Skeletal muscle tissue (tissue), 4 donors: Measurements from ENCODE around the gene CNIH3. TPM values are rescaled to one million over a fixed set of nuclear protein-coding genes. Genes with fewer than 3 reads are reported as not detected.

ENCODE experiments used
- H3K27ac ChIP-seq: one replicate; pipeline ENCODE4 v1.7.0; 2013; ENCODE audit warnings: mild to moderate bottlenecking, low read depth, low read length, inconsistent platforms
- H3K27me3 ChIP-seq, 3 donors: one replicate each; pipeline ENCODE4 v1.7.0; 2013; ENCODE audit warnings: low read length in 3 of 3; ENCODE audit not compliant: control insufficient read depth in 3 of 3, insufficient read depth in 3 of 3
- H3K36me3 ChIP-seq, 3 donors: one replicate each; pipeline ENCODE4 v1.7.0; 2013; ENCODE audit warnings: low read length in 3 of 3; ENCODE audit not compliant: control insufficient read depth in 3 of 3, insufficient read depth in 3 of 3
- H3K4me1 ChIP-seq, 3 donors: one replicate each; pipeline ENCODE4 v1.7.0; 2013; ENCODE audit warnings: low read length in 3 of 3, mild to moderate bottlenecking in 3 of 3; ENCODE audit not compliant: control insufficient read depth in 3 of 3, insufficient read depth in 3 of 3
- H3K4me3 ChIP-seq, 3 donors: one replicate each; pipeline ENCODE4 v1.7.0; 2013; ENCODE audit warnings: low read length in 3 of 3
- H3K9ac ChIP-seq, 3 donors: one replicate each; pipeline ENCODE4 v1.7.0; 2013; ENCODE audit warnings: low read length in 3 of 3, mild to moderate bottlenecking in 3 of 3, moderate library complexity in 2 of 3, low read depth in 1 of 3
- H3K9me3 ChIP-seq, 3 donors: one replicate each; pipeline ENCODE4 v1.7.0; 2013; ENCODE audit warnings: low read length in 3 of 3; ENCODE audit not compliant: control insufficient read depth in 3 of 3
- total RNA-seq: library from RNA; depleted of rRNA; stranded (reverse); fragments of >200 nt; gene quantifications from one replicate; pipeline ENCODE4 v1.2.3, GENCODE V29; 2014
- donor health status: Osteomylitis.

The CNIH3 gene
- total RNA-seq, 1 donor from 2014 or later, result 4.2 TPM

DNA sequence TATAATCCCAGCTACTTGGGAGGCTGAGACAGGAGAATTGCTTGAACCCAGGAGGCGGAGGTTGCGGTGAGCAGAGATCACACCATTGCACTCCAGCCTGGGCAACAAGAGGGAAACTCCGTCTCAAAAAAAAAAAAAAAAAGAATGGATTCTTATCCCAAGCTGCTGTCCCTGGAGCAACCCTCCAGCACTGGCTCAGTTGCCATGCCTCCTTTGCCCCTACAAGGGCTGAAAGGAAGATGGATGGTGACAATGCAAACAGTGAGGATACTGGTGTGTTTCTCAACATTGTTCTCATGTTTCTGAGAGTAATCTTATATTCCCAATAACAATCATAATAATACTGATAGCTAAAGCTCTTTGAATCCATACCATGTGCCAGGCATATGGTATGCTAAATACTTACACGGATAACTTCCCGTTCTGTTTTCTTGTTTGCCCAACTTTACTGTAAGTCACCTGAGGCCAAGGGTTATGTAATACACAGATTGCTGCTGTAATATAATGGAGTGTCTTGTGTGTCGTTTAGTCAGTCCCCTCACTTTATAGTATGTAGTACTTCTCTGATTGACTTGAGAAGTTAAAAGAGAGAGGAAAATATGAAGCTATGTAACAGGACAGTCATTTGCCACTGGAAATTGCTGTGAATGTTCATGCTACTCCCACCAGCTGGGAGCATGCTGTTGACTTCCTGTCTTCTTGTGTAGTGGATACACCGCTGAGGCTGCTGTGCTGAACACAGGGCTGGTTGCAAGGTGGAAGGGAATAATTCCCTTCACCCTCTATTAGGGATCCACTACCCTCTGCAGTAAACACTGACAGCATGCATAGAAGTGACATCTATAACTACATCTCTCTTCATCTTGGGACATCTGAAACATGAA is 153.6 kb downstream of the CNIH3 start:
- Histone ChIP-seq H3K9ac (no peak overlapping the region), H3K27me3 (no peaks in the 10 kb centered on the region), H3K9me3 (no peaks in the 10 kb centered on the region), H3K4me3 (no peak overlapping the region), H3K27ac (no peak overlapping the region), H3K36me3 (no peaks in the 10 kb centered on the region), H3K4me1 (no peaks in the 10 kb centered on the region)

GRCh38 chr1:224770336-224770693 is 154.2 kb downstream of the CNIH3 start:
- no peak overlapping the region for H3K27ac ChIP-seq
- no peaks in the 10 kb centered on the region for H3K36me3 ChIP-seq
- no peaks in the 10 kb centered on the region for H3K4me1 ChIP-seq
- no peak overlapping the region for H3K4me3 ChIP-seq
- no peak overlapping the region for H3K9ac ChIP-seq
- H3K27me3 ChIP-seq, result no peaks in the 10 kb centered on the region
- no peaks in the 10 kb centered on the region for H3K9me3 ChIP-seq

DNA sequence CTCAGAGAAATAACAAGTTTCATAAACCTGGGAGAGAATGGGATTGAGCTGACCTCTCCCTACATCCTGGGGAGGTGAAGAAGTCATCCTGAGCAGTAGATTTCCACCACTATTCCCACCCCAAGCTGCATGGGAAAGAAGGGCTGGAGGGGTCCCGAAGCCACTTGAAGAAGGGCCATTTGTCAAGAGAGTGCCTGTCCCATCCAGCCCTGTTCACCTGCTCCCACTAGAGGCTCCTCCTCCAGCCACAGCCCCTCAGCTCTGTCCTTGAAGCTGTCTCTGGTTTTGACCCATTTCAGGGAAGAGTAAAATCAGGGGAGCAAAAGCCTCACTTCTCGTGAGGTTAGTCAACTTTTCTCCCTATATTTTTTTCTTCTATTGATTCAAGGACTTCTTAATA is 157.5 kb downstream of the CNIH3 start:
- Histone ChIP-seq H3K27ac (no peak overlapping the region), H3K9ac (no peak overlapping the region), H3K4me1 (no peaks in the 10 kb centered on the region), H3K9me3 (no peaks in the 10 kb centered on the region), H3K27me3 (no peaks in the 10 kb centered on the region), H3K4me3 (no peak overlapping the region), H3K36me3 (no peaks in the 10 kb centered on the region)

- no peaks in the 10 kb centered on the region for H3K27me3 ChIP-seq
- no peaks in the 10 kb centered on the region for H3K36me3 ChIP-seq
- no peaks in the 10 kb centered on the region for H3K4me1 ChIP-seq
- no peak overlapping the region for H3K27ac ChIP-seq
- no peak overlapping the region for H3K4me3 ChIP-seq
- H3K9me3 ChIP-seq, result no peaks in the 10 kb centered on the region
- H3K9ac ChIP-seq, result no peak overlapping the region
Measured at GRCh38 chr1:224774378-224774777, 158.3 kb downstream of the CNIH3 start.

GRCh38 chr1:224777180-224777579 is 161.1 kb downstream of the CNIH3 start:
- H3K4me3 ChIP-seq, result no peak overlapping the region
- H3K9me3 ChIP-seq, result no peaks in the 10 kb centered on the region
- no peaks in the 10 kb centered on the region for H3K27me3 ChIP-seq
- no peak overlapping the region for H3K9ac ChIP-seq
- no peak overlapping the region for H3K27ac ChIP-seq
- no peaks in the 10 kb centered on the region for H3K4me1 ChIP-seq
- no peaks in the 10 kb centered on the region for H3K36me3 ChIP-seq

GRCh38 chr1:224779536-224779935 is 163.4 kb downstream of the CNIH3 start:
- Histone ChIP-seq H3K27ac (no peak overlapping the region), H3K36me3 (no peaks in the 10 kb centered on the region), H3K4me1 (no peaks in the 10 kb centered on the region), H3K27me3 (no peaks in the 10 kb centered on the region), H3K4me3 (no peak overlapping the region), H3K9me3 (no peaks in the 10 kb centered on the region), H3K9ac (no peak overlapping the region)

- Histone ChIP-seq H3K4me1 (no peaks in the 10 kb centered on the region), H3K4me3 (no peak overlapping the region), H3K27me3 (no peaks in the 10 kb centered on the region), H3K9ac (no peak overlapping the region), H3K27ac (no peak overlapping the region), H3K36me3 (no peaks in the 10 kb centered on the region), H3K9me3 (no peaks in the 10 kb centered on the region)
Measured at GRCh38 chr1:224780736-224781135, 164.6 kb downstream of the CNIH3 start.

DNA sequence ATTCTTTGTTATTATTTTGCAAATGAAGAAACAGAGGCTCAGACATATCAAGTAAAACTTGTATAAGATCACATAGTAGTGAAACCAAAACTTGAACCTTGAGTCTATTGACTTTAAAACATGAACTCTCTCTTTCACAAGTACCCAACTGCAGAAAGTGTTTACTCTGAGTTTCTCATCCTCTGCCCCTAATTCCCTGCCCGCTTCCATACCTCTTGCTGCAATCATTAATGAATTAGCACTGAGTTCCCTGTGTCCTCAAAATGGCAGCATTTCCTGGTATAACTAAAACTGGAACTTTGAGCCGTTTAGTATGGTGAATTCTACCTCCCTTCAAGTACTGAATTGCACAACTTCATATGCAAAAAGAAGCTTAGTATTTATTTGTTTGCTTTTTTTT is 165.7 kb downstream of the CNIH3 start:
- H3K9ac ChIP-seq, result no peak overlapping the region
- H3K36me3 ChIP-seq, result no peaks in the 10 kb centered on the region
- no peaks in the 10 kb centered on the region for H3K9me3 ChIP-seq
- no peak overlapping the region for H3K27ac ChIP-seq
- H3K4me1 ChIP-seq, result no peaks in the 10 kb centered on the region
- no peak overlapping the region for H3K4me3 ChIP-seq
- H3K27me3 ChIP-seq, result no peaks in the 10 kb centered on the region

- Histone ChIP-seq H3K27ac (no peak overlapping the region), H3K4me1 (no peaks in the 10 kb centered on the region), H3K9ac (no peak overlapping the region), H3K36me3 (no peaks in the 10 kb centered on the region), H3K9me3 (no peaks in the 10 kb centered on the region), H3K4me3 (no peak overlapping the region), H3K27me3 (no peaks in the 10 kb centered on the region)
Measured at GRCh38 chr1:224782281-224783000, 166.3 kb downstream of the CNIH3 start.

GRCh38 chr1:224783006-224783651 is 167.0 kb downstream of the CNIH3 start:
- Histone ChIP-seq H3K4me1 (no peaks in the 10 kb centered on the region), H3K36me3 (no peaks in the 10 kb centered on the region), H3K4me3 (no peak overlapping the region), H3K27ac (no peak overlapping the region), H3K9ac (no peak overlapping the region), H3K27me3 (no peaks in the 10 kb centered on the region), H3K9me3 (no peaks in the 10 kb centered on the region)
